Measurements from ENCODE around the gene PAH.

DNA sequence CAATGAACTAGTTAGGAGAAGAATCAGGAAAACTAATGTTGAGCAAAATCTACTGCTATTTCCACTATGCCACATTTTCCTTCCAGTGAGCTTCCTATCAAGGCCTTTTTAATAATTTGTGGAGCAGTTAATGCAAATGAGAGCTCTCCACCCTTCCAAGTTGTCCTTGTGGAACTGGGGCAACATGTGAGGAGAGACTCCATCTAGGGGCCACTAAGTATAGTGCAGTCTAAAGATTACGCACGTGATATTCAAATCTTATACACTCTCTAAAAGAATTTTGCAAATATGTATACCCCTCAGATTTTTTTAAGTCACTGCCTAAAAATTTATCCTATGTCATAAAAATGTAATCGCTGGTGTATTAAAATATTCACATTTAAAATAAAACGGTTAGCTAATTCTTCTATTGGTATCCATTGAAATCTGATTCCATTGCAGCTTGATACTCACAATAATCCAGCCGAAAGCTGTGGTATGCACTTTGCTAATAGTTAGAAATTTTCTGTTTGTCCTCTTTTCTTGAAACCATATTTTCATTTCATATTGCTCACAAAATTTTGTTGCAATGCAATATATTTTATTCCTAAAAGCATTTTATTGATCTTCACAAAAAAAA lies 100.1 kb downstream of the PAH start:
- TF ChIP-seq, protein P1, sequence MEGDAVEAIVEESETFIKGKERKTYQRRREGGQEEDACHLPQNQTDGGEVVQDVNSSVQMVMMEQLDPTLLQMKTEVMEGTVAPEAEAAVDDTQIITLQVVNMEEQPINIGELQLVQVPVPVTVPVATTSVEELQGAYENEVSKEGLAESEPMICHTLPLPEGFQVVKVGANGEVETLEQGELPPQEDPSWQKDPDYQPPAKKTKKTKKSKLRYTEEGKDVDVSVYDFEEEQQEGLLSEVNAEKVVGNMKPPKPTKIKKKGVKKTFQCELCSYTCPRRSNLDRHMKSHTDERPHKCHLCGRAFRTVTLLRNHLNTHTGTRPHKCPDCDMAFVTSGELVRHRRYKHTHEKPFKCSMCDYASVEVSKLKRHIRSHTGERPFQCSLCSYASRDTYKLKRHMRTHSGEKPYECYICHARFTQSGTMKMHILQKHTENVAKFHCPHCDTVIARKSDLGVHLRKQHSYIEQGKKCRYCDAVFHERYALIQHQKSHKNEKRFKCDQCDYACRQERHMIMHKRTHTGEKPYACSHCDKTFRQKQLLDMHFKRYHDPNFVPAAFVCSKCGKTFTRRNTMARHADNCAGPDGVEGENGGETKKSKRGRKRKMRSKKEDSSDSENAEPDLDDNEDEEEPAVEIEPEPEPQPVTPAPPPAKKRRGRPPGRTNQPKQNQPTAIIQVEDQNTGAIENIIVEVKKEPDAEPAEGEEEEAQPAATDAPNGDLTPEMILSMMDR (IDR thresholded peaks at IDR 0.05) = peak; percentile 23 to 58 (median 51)
- no peak for TF ChIP-seq POLR2A (IDR thresholded peaks at IDR 0.05)
